OCI-M1 (cell line): ENCODE results near the gene TPTE2.
"Not testable (repeated sequence)": the region's sequence is repeated elsewhere in the genome, so short reads cannot be mapped to it uniquely, and the experiment has no call there.

Source experiments
- DNase-seq: peaks from one replicate; lab custom pipeline; 2025; lab: John Stamatoyannopoulos, UW

The TPTE2 gene

GRCh38 chr13:19567820-19568534, 6.6 kb upstream of the TPTE2 start:
- DNase-seq = no peak

- no peak for DNase-seq
Measured at GRCh38 chr13:19561585-19561984, 253 bp upstream of the TPTE2 start.

- DNase-seq = not testable (repeated sequence)
Measured at GRCh38 chr13:19560672-19561071, 660 bp downstream of the TPTE2 start.

GRCh38 chr13:19559739-19560138, 1.6 kb downstream of the TPTE2 start:
- DNase-seq = not testable (repeated sequence)

- DNase-seq = not testable (repeated sequence)
Measured at GRCh38 chr13:19557287-19557686, 4.0 kb downstream of the TPTE2 start.

GRCh38 chr13:19549245-19549644, 12.1 kb downstream of the TPTE2 start:
- not testable (repeated sequence) for DNase-seq

GRCh38 chr13:19525634-19526033, 35.7 kb downstream of the TPTE2 start:
- DNase-seq = not testable (repeated sequence)

GRCh38 chr13:19519049-19519448, 42.3 kb downstream of the TPTE2 start:
- DNase-seq = no peak

GRCh38 chr13:19507623-19508022, 53.7 kb downstream of the TPTE2 start:
- peak; percentile 9 for DNase-seq

- not testable (repeated sequence) for DNase-seq
Measured at GRCh38 chr13:19460126-19460525, 101.2 kb downstream of the TPTE2 start.

GRCh38 chr13:19439056-19439686, 122.2 kb downstream of the TPTE2 start:
- peak; percentile 46 for DNase-seq

- DNase-seq = not testable (repeated sequence)
Measured at GRCh38 chr13:19437780-19438179, 123.6 kb downstream of the TPTE2 start.

GRCh38 chr13:19422236-19422635, 139.1 kb downstream of the TPTE2 start:
- peak; percentile 37 for DNase-seq

- not testable (repeated sequence) for DNase-seq
Measured at GRCh38 chr13:19412494-19412893, 148.8 kb downstream of the TPTE2 start.

- not testable (repeated sequence) for DNase-seq
Measured at GRCh38 chr13:19382746-19383511, 178.4 kb downstream of the TPTE2 start.

- DNase-seq = no peak
Measured at GRCh38 chr13:19382111-19382510, 179.2 kb downstream of the TPTE2 start.
